ENCODE measurements around the gene ACBD7.

Gene ACBD7

GRCh38 chr10:15088428-15089261 lies at the start of gene ACBD7:
TSS of gene ACBD7 (minus strand) at chr10:15088776. CDS start at chr10:15088728, 48 bp downstream.
- DNase-seq (ENCODE audit: low spot score): peak; percentile 82

GRCh38 chr10:15137636-15138035 lies 49.1 kb upstream of the ACBD7 start:
- DNase-seq (ENCODE audit: low spot score): no peak

- DNase-seq (ENCODE audit: low spot score): no peak
Observed at GRCh38 chr10:15137036-15137359, 48.4 kb upstream of the ACBD7 start.

- DNase-seq (ENCODE audit: low spot score): no peak
Observed at GRCh38 chr10:15136129-15137035, 47.8 kb upstream of the ACBD7 start.

GRCh38 chr10:15131330-15131729 lies 42.8 kb upstream of the ACBD7 start:
- DNase-seq (ENCODE audit: low spot score): no peak

- no peak for DNase-seq (ENCODE audit: low spot score)
Observed at GRCh38 chr10:15124908-15125307, 36.3 kb upstream of the ACBD7 start.

- no peak for DNase-seq (ENCODE audit: low spot score)
Observed at GRCh38 chr10:15124190-15124589, 35.6 kb upstream of the ACBD7 start.

- DNase-seq (ENCODE audit: low spot score): no peak
Observed at GRCh38 chr10:15123749-15124184, 35.2 kb upstream of the ACBD7 start.

- DNase-seq (ENCODE audit: low spot score): no peak
Observed at GRCh38 chr10:15122477-15123030, 34.0 kb upstream of the ACBD7 start.

- DNase-seq (ENCODE audit: low spot score): no peak
Observed at GRCh38 chr10:15121707-15122106, 33.1 kb upstream of the ACBD7 start.

- no peak for DNase-seq (ENCODE audit: low spot score)
Observed at GRCh38 chr10:15120523-15120922, 31.9 kb upstream of the ACBD7 start.

- no peak for DNase-seq (ENCODE audit: low spot score)
Observed at GRCh38 chr10:15118615-15119014, 30.0 kb upstream of the ACBD7 start.

- no peak for DNase-seq (ENCODE audit: low spot score)
Observed at GRCh38 chr10:15116225-15116624, 27.6 kb upstream of the ACBD7 start.

- DNase-seq (ENCODE audit: low spot score): no peak
Observed at GRCh38 chr10:15113766-15114165, 25.2 kb upstream of the ACBD7 start.

GRCh38 chr10:15112657-15113056 lies 24.1 kb upstream of the ACBD7 start:
- DNase-seq (ENCODE audit: low spot score): no peak

- peak; percentile 76 for DNase-seq (ENCODE audit: low spot score)
Observed at GRCh38 chr10:15106352-15107013, 17.9 kb upstream of the ACBD7 start.

- DNase-seq (ENCODE audit: low spot score): no peak
Observed at GRCh38 chr10:15103513-15103912, 14.9 kb upstream of the ACBD7 start.

- DNase-seq (ENCODE audit: low spot score): no peak
Observed at GRCh38 chr10:15099886-15100285, 11.3 kb upstream of the ACBD7 start.

- DNase-seq (ENCODE audit: low spot score): peak; percentile 96
Observed at GRCh38 chr10:15097011-15097812, 8.6 kb upstream of the ACBD7 start, which contains the start of gene RPP38. TSS of gene RPP38 (plus strand) at chr10:15097355. CDS start at chr10:15103315, 5,960 bp downstream.

GRCh38 chr10:15096661-15097010 lies 8.1 kb upstream of the ACBD7 start:
- DNase-seq (ENCODE audit: low spot score): no peak

- no peak for DNase-seq (ENCODE audit: low spot score)
Observed at GRCh38 chr10:15092855-15093408, 4.4 kb upstream of the ACBD7 start.
